IPS-18c (cell line): Measurements from ENCODE around the gene CECR2.
"Not testable (repeated sequence)": the region's sequence is repeated elsewhere in the genome, so short reads cannot be mapped to it uniquely, and the experiment has no call there.

Source experiments
- H3K4me3 ChIP-seq: 2 replicates; pipeline ENCODE4 v1.7.0; 2013; ENCODE audit warnings: low read depth, mild to moderate bottlenecking, low read length, moderate library complexity; ENCODE audit not compliant: insufficient read depth
- H3K9me3 ChIP-seq: one replicate; pipeline ENCODE4 v1.6.1; 2013; ENCODE audit warnings: mild to moderate bottlenecking, low read length, moderate library complexity; ENCODE audit not compliant: control insufficient read depth, insufficient read depth

CECR2 gene

DNA sequence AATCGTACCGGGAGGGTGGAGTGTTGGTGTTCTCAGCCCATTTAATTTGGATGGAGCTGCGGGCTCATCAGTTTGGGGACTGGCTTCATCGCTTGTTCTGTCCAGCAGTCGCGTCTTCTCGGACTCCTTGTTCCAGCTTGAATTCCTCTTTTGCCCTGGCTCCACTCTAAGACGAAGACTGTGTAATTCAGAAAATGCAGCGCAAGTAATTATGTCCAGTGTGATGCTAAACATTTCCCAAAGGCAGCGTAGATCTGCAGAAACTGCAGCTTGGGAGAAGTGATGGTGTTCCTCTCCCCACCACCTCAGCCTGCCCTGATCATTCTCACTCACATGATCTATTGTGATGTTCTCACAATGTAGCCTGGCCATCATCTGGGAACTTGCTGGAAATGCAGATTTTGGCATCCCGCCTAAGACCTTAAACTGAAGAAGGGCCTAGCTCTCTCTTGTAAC lies 194.7 kb downstream of the CECR2 start:
- Histone ChIP-seq H3K4me3 (no peak overlapping the region), H3K9me3 (no peaks in the 10 kb centered on the region)

- H3K4me3 ChIP-seq = not testable (repeated sequence)
These were observed 196.9 kb downstream of the CECR2 start for GRCh38 chr22:17566016-17566687.

GRCh38 chr22:17566776-17567175 lies 197.5 kb downstream of the CECR2 start:
- H3K9me3 ChIP-seq = no peaks in the 10 kb centered on the region

More at GRCh38 chr22:17566016-17566687, 196.9 kb downstream of the CECR2 start:
- H3K9me3 ChIP-seq = not testable (repeated sequence)

GRCh38 chr22:17569971-17570511 lies 200.8 kb downstream of the CECR2 start:
- Histone ChIP-seq H3K4me3 (no peak overlapping the region), H3K9me3 (no peaks in the 10 kb centered on the region)

More at GRCh38 chr22:17566776-17567175, 197.5 kb downstream of the CECR2 start:
- H3K4me3 ChIP-seq = no peak overlapping the region

GRCh38 chr22:17570851-17571631 lies 201.8 kb downstream of the CECR2 start:
- Histone ChIP-seq H3K4me3 (no peak overlapping the region), H3K9me3 (no peaks in the 10 kb centered on the region)

DNA sequence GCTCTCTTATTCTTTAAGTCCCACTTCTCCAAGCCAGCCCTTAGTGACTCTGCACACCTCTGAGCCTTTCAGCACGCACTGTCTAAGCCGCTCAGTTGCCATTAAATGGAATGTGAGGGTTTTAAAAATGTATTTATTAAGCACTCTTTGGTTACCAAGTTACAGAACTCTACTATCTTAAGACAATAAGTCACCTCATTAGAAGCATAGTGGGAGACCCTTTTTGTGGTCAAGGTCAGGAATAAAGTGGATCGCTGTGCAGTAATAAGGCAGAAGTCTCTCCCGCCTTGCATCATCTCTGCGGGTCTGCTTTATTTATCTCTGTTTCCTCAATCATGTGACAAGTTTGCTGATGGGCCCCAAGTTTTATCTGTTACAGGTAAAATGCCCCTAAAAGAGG lies 205.9 kb downstream of the CECR2 start:
- H3K9me3 ChIP-seq = no peaks in the 10 kb centered on the region
- H3K4me3 ChIP-seq = no peak overlapping the region

GRCh38 chr22:17575681-17576080 lies 206.4 kb downstream of the CECR2 start:
- H3K9me3 ChIP-seq = no peaks in the 10 kb centered on the region
- H3K4me3 ChIP-seq = no peak overlapping the region

- Histone ChIP-seq H3K4me3 (no peak overlapping the region), H3K9me3 (no peaks in the 10 kb centered on the region)
These were observed 207.2 kb downstream of the CECR2 start for GRCh38 chr22:17576470-17576869.

DNA sequence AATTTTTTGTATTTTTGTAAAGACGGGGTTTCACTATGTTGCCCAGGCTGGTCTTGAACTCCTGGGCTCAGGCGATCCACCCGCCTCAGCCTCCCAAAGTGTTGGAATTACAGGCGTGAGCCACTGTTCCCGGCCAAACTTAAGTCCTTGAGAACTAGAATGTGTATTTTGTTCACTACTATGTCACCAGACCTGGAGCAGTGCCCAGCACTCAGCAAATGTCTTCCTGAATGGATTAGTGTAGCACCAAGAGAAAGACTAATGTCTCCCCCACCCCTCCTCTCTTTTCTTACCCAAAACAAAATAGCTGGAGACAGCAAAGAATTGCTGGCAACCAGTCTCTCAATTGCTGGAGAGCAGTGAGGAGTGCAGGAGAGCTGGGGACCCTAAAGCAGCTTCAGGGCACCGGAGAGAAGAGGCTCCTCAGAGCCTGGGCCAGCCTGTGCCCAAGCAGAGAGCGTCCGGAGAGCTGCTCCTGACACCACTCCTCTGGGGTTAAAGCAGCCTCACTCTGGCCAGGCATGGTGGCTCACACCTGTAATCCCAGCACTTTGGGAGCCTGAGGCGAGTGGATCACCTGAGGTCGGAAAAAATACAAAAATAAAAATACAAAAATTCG lies 209.0 kb downstream of the CECR2 start:
- no peak overlapping the region for H3K4me3 ChIP-seq
- no peaks in the 10 kb centered on the region for H3K9me3 ChIP-seq

GRCh38 chr22:17579535-17579981 lies 210.3 kb downstream of the CECR2 start:
- Histone ChIP-seq H3K9me3 (no peaks in the 10 kb centered on the region), H3K4me3 (no peak overlapping the region)

- Histone ChIP-seq H3K9me3 (no peaks in the 10 kb centered on the region), H3K4me3 (no peak overlapping the region)
These were observed 211.3 kb downstream of the CECR2 start for GRCh38 chr22:17580441-17581031.

DNA sequence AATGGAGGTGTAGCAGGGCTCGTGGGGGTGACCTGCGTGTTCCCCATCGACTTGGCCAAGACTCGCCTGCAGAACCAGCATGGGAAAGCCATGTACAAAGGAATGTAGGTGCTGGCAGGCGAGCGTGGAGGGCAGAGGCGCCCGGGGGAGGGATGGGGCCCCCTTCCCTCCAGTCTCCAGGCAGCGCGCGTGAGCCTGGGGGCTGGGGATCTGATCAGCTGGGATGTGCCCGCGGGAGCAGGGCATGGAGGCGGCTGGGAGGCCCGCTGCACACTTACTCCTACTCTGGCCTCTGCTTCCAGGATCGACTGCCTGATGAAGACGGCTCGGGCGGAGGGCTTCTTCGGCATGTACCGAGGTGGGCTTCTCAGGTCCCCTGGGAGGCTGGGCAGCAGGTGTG lies 211.8 kb downstream of the CECR2 start:
- H3K9me3 ChIP-seq = no peaks in the 10 kb centered on the region
- no peak overlapping the region for H3K4me3 ChIP-seq

- Histone ChIP-seq H3K4me3 (no peak overlapping the region), H3K9me3 (no peaks in the 10 kb centered on the region)
These were observed 212.4 kb downstream of the CECR2 start for GRCh38 chr22:17581631-17582030.

DNA sequence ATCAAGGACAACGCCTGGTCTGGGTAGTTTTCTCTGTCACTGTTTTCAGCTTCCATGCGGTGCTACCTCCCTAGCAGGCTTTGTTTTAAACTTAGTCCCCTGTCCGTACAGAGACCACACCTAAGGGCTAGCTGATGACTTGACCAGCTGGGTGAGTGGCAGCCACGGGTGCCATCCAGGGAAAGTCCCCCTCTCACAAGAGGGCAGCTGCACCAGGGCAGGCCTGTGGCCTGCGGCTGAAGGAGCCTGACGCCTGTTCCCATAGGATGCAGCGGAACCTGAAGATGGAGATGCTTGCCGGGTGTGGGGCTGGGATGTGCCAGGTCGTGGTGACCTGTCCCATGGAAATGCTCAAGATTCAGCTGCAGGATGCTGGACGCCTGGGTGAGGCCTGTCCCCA lies 213.9 kb downstream of the CECR2 start:
- no peak overlapping the region for H3K4me3 ChIP-seq
- no peaks in the 10 kb centered on the region for H3K9me3 ChIP-seq

GRCh38 chr22:17586831-17587440 lies 217.7 kb downstream of the CECR2 start:
- H3K4me3 ChIP-seq = no peak overlapping the region
- no peaks in the 10 kb centered on the region for H3K9me3 ChIP-seq

- no peak overlapping the region for H3K4me3 ChIP-seq
- H3K9me3 ChIP-seq = no peaks in the 10 kb centered on the region
These were observed 218.4 kb downstream of the CECR2 start for GRCh38 chr22:17587629-17588028.

GRCh38 chr22:17588606-17589005 lies 219.3 kb downstream of the CECR2 start:
- H3K9me3 ChIP-seq = no peaks in the 10 kb centered on the region

More at GRCh38 chr22:17588606-17589005, 219.3 kb downstream of the CECR2 start:
- no peak overlapping the region for H3K4me3 ChIP-seq
